DMS53 (cell line): ENCODE data around the gene COL27A1.
"Not testable (repeated sequence)": the region's sequence is repeated elsewhere in the genome, so short reads cannot be mapped to it uniquely, and the experiment has no call there.

ENCODE experiments used
- DNase-seq: peaks from one replicate; lab custom pipeline; 2025; lab: John Stamatoyannopoulos, UW

COL27A1 gene

GRCh38 chr9:114308361-114308950 lies 153.1 kb downstream of the COL27A1 start:
- DNase-seq = no peak

GRCh38 chr9:114309096-114309495 lies 153.8 kb downstream of the COL27A1 start:
- DNase-seq = no peak

DNA sequence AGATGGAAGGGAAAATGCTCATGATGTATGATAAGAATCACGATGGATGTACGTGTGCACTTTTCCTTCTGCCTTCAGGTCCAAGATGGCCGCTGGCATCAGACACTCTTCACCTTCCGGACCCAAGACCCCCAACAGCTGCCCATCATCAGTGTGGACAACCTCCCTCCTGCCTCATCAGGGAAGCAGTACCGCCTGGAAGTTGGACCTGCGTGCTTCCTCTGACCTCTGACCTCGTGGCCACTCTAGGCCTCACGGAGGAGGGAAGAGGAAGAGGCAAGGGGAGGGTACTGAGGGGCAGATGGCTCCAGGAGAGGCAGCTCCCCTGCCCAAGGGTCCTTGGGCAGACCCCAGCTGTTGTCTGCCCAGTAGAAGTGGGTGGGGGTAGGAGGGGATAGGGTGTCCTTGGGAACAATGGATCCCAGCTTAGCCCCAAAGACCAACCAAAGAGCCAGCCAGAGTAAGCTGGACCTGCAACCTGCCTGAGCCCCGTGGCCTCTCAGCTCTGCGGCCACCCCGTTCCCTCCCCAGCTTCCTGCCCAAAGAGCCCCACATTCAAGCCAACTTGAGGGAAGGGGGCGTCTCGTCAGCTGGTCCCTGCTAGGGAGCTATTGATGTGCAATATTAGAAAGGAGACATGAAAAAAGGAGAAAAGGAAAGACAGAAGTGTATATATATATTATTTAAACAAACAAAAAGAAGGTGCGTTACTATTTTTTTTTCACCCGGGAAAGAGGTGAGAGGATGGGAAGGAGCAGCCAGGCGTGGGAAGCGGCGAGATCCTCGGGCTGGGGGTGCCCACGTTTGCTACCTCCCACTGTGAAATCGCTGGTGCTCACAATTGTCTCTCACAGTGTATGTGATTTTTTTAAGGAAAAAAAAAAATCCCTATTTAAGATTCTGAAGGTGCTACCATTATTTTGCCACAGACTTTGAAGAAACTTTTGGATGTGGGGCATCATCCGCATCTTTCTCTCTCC lies 155.4 kb downstream of the COL27A1 start:
- DNase-seq = no peak

DNA sequence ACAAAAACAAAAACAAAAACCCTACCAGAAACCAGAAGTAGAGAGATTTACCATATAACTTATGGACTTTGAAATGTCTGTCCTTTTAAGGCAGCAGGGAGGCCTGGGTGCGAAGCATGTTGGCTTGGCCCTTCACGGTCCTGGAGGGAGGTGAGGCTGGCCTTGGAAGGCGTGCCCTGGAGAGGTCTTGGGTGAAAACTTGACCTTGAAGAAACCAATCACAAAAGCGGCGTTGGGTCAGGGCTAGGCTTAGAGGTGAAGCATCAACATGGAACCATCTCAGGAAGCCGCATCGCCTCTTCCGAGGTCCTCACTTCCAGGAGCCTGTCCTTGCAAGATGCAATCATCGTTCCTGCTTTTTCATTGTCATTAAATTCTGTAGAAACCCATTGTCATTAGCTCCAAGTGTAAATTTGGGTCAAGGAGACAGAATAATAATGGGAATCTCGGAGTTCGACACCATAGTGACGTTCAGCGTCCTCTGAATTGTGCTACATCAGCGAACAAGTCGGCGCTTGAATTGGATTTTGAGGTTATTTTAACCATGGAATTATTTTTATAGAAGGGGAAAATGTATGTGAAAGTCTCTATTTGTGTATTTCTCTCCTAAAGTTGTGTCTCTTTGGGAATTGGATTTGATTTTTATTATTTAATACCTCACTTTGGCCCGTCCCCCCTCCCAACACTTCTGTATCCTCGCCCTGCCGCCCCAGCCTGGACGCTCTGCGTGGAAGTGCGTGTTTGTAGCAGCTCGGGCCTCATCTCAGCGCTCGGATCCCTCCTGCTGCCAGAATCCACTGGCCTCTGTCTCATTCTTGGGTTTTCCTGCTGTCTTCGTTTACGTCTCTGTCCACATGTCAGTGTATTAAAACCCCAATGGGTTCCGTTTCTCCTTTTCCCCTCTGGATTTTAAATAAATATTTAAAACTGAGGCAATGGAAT lies 156.5 kb downstream of the COL27A1 start:
- DNase-seq = no peak

- DNase-seq = no peak
These were observed 157.2 kb downstream of the COL27A1 start for GRCh38 chr9:114312513-114312875.

DNA sequence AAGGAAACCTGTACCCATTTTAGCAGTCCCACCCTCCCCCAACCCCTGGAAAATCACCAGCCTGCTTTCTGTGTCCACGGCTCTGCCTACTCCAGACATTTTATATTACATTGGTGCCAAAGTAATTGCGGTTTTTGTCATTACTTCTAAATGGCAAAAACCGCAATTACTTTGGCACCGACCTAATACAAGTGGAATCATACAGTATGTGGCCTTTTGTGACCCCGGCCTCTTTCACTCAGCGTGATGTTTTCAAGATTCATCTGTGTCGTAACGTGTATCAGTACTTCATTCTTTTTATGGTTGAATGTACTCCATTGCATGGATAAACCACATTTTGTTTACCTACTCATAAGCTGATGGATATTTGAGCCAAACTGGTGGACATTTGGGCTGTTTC lies 157.8 kb downstream of the COL27A1 start:
- no peak for DNase-seq

GRCh38 chr9:114314256-114314867 lies 159.0 kb downstream of the COL27A1 start:
- DNase-seq = no peak

GRCh38 chr9:114314881-114315722 lies 159.8 kb downstream of the COL27A1 start:
- no peak for DNase-seq

DNA sequence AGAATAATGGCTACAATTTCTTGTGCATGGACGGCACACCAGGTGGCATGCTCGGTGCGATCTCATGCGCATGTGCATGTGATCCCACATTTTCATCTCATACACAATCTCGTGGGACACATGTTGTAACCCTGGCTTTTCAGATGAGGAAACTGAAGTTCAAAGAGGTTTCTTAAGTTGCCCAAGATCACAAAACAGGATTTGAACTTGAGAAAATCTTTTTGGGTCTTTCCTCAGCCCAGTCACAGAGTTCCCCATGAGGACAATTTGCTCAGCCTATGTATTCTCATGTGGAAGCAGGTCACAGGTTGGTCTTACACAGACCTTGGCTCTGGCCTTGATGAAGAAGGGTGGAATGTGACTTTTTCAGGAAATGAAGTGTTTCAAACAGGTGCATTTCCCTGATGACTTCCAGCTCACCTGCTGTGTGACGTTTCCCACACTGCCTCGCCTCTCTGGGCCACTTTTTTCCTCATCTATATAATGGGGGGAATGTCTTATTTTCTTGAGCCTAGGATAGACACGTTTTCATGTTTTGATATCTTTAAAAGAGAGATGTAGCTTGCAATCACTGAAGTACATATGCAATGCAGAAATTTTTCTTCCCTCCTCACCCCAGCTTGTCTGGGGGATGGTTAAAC lies 160.5 kb downstream of the COL27A1 start:
- no peak for DNase-seq

DNA sequence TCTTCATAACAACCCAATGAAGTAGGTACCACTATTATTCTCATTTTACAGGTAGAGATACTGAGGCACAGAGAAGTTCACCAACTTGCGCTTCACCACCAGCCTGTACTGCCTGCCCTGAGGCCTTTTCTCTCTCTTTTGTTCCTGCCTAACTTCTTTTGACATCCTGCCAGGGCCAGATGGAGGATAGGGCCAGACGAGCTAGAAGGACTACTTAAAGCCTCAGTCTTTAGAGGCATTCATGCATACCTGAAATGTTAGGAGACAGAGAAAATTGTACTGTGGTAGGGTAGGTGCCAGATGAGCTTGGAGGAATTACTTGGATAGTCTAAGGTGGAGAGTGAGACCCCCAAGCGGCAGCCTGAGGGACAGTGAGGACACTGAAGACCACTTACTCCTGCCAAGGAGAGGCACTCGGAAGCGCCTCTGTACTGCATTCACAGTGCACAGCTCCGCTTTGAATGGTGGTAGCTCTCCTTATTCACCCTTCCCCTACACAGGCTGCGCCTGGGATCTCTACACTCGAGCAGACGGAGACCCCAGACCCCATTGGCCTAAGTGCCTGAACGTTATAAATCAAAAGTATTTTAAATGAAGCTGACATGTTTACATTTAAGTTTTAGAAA lies 161.4 kb downstream of the COL27A1 start:
- DNase-seq = no peak

DNA sequence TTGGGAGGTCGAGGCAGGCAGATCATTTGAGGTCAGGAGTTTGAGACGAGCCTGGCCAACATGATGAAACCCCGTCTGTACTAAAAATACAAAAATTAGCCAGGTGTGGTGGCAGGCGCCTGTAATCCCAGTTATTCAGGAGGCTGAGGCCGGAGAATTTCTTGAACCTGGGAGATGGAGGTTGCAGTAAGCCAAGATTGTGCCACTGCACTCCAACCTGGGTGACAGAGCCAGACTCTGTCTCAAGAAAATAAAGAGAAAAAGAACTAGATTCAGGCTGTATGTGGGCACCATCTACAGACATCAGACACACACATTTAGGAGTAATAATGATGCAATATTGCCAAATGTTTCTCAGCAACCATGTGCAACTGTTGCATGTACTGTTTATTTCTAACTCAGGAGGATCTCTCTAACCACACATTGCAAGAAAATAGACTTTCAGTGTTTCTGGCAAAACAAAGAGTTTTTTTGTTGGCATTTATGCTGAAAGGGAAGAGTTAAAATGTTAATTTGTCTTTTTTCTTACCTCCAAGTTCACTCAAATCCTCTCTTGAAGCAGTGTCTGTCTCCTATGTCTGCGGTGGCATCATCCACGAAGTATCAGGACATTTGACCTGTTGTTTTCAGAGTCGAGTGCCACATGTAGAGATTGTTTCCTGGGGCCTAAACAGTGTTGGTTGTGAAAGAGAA lies 162.5 kb downstream of the COL27A1 start:
- no peak for DNase-seq

GRCh38 chr9:114318416-114318815 lies 163.1 kb downstream of the COL27A1 start:
- DNase-seq = no peak

GRCh38 chr9:114319147-114319546 lies 163.8 kb downstream of the COL27A1 start:
- no peak for DNase-seq

GRCh38 chr9:114320710-114321109 lies 165.4 kb downstream of the COL27A1 start:
- DNase-seq = peak; percentile 54

DNA sequence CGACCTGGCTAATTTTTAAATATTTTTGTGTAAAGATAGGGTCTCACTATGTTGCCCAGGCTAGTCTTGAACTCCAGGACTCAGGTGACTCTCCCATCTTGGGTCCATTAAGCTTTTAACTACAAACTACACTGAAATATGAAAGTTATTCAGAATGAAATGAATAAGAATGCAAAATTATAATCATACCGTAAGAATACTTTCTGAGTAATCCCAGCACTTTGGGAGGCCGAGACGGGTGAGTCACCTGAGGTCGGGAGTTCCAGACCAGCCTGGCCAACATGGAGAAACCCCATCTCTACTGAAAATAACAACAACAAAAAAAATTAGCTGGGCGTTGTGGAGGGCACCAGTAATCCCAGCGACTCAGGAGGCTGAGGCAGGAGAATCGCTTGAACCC lies 166.4 kb downstream of the COL27A1 start:
- DNase-seq = no peak

DNA sequence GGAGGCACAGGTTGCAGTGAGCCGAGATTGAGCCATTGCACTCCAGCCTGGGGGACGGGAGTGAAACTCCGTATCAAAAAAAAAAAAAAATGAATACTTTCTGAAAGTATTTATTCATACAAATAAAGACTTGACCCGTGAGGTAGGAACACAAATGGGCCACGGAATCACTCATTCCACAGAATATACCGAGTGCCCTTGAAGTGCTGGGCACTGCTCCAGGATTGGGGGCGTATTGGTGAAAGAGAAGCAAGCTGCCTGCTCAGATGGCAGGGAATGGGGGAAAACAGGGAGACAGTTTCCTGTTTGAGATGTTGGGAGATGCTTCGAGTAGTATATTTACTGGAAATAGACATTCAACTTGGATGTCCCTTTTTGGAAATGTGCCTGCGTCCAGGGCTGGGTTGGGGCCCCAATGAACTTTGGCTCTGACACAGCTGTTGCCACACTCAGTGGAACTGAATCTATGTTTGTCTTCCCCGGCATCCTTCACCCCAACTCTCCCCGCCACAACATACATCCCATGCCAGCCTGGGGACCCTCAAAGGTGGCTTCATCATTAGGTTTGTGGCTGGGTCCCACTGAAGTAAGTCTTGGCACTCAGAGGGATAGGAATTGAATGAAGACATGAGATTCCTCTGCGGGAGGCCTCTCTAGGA lies 167.0 kb downstream of the COL27A1 start:
- not testable (repeated sequence) for DNase-seq

DNA sequence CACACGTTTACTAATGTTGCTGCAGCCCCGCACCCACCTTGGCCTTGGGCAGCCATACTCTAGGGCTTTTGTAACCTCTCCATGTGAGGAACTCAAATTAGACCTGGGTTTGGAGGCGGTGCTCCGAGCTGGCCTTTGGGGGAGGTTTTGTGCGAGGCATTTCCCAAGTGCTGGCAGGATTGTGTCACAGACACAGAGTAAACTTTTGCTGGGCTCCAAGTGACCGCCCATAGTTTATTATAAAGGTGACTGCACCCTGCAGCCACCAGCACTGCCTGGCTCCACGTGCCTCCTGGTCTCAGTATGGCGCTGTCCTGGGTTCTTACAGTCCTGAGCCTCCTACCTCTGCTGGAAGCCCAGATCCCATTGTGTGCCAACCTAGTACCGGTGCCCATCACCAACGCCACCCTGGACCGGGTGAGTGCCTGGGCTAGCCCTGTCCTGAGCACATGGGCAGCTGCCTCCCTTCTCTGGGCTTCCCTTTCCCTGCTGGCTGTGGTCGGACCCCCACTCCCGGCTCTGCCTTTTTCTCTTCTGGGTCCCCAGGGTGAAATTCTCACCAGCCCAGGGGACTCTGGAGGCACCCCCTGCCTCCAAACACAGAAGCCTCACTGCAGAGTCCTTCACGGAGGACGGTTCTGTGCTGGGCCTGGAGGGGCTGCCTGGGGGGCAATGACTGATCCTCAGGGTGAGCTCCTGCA lies 167.6 kb downstream of the COL27A1 start, which contains the start of gene ORM1:
ORM1 (plus strand) TSS at position 268 of the 701 bp plus-strand sequence; CDS start at position 304, 36 bp downstream.
- not testable (repeated sequence) for DNase-seq

DNA sequence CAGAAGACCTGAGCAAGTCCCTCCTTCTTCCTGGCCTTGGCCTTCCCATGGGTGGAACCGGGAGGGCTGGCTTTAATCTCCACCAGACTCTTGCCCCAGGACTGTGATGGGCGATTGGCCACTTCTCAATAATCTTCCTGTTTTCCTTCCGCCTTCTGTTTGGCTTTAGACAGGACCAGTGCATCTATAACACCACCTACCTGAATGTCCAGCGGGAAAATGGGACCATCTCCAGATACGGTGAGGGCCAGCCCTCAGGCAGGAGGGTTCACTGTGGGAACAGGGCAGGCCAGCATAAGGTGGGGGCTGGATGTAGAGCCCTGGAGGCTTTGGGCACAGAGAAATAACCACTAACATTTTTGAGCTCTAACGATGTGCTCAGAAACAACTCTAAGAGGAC lies 168.5 kb downstream of the COL27A1 start:
- DNase-seq = not testable (repeated sequence)
